Prostate gland (tissue), 2 donors: ENCODE results near the gene RALA.

ENCODE experiments used
- CTCF ChIP-seq, 4 experiments: fragments of 200-600 bp in 2 of 4; fragments of 450-650 bp in 2 of 4; sonication (generic) in 2 of 4; IDR thresholded peaks; 1 replicate in 3 of 4; 2 replicates in 1 of 4; pipeline ENCODE4 v1.5.1; 2016 to 2019; ENCODE audit warnings: antibody characterized with exemption in 4 of 4, mild to moderate bottlenecking in 2 of 4, moderate library complexity in 2 of 4
- POLR2A ChIP-seq: fragments of 450-650 bp; IDR thresholded peaks from one replicate; pipeline ENCODE4 v1.6.1; 2016; ENCODE audit warnings: antibody characterized with exemption, mild to moderate bottlenecking
- POLR2AphosphoS5 ChIP-seq: sonication (generic); formaldehyde crosslinking; IDR thresholded peaks from one replicate; pipeline ENCODE4 v1.6.1; 2017; ENCODE audit warnings: antibody characterized with exemption

- peak; percentile 28 for TF ChIP-seq POLR2AphosphoS5
- no peak for TF ChIP-seq POLR2A
- peak; percentile 41 to 77 (median 74) for TF ChIP-seq CTCF (IDR thresholded peaks at IDR 0.05)
Observed at GRCh38 chr7:39746103-39746819, 122.9 kb downstream of the RALA start.
